Tibial nerve (tissue), 4 donors: ENCODE data around the gene RWDD3. TPM values are rescaled to one million over a fixed set of nuclear protein-coding genes. Genes with fewer than 3 reads are reported as not detected.

Source experiments
- DNase-seq, 2 donors: peaks; one replicate each; pipeline ENCODE4 v3.0.0-alpha.2; 2019; ENCODE audit warnings: low spot score in 2 of 2
- H3K27ac ChIP-seq, 4 donors: fragments of 200-600 bp; sonication (generic) in 3 of 4; one replicate each; pipeline ENCODE4 v1.5.1; 2017 to 2019; ENCODE audit warnings: mild to moderate bottlenecking in 1 of 4
- H3K27me3 ChIP-seq, 2 donors: fragments of 200-600 bp; sonication (generic) in 1 of 2; one replicate each; pipeline versions ENCODE4 v1.5.1 to v1.6.0; 2017 to 2019
- H3K36me3 ChIP-seq, 3 donors: fragments of 200-600 bp; sonication (generic); one replicate each; pipeline ENCODE4 v1.5.1; 2018 to 2019
- H3K4me1 ChIP-seq, 4 donors: fragments of 200-600 bp; sonication (generic) in 3 of 4; one replicate each; pipeline ENCODE4 v1.5.1; 2017 to 2019
- H3K4me3 ChIP-seq, 4 donors: fragments of 200-600 bp; sonication (generic) in 3 of 4; one replicate each; pipeline ENCODE4 v1.5.1; 2017 to 2019; ENCODE audit warnings: mild to moderate bottlenecking in 1 of 4, moderate library complexity in 1 of 4
- H3K9me3 ChIP-seq, 4 donors: fragments of 200-600 bp; sonication (generic) in 3 of 4; one replicate each; pipeline ENCODE4 v1.5.1; 2017 to 2019
- EP300 ChIP-seq, 2 donors: sonication (generic); formaldehyde crosslinking; IDR thresholded peaks; one replicate each; pipeline ENCODE4 v1.6.1; 2017; ENCODE audit warnings: antibody characterized with exemption in 2 of 2, mild to moderate bottlenecking in 1 of 2
- POLR2A ChIP-seq, 2 donors: fragments of 450-650 bp; IDR thresholded peaks; one replicate each; pipeline ENCODE4 v1.6.1; 2017; ENCODE audit warnings: antibody characterized with exemption in 2 of 2, mild to moderate bottlenecking in 2 of 2, moderate library complexity in 2 of 2
- WGBS, 2 donors: methylation state at CpG; one replicate each; pipeline ENCODE4 v1.1.5; 2018; 5-methylcytosine and 5-hydroxymethylcytosine counted together
- total RNA-seq, 4 donors: library from RNA; depleted of rRNA; stranded (reverse); fragments of >200 nt; gene quantifications; one replicate each; pipeline ENCODE4 v1.1.0, GENCODE V29; 2016
- TF ChIP-seq, protein P1 (sequence below), 5 experiments: fragments of 200-600 bp in 3 of 5; fragments of 450-650 bp in 2 of 5; sonication (generic) in 3 of 5; IDR thresholded peaks; one replicate each; pipeline ENCODE4 v1.5.1; 2016 to 2019; ENCODE audit warnings: antibody characterized with exemption in 5 of 5, mild to moderate bottlenecking in 3 of 5, moderate library complexity in 2 of 5

The RWDD3 gene
- total RNA-seq, 4 donors from 2014 or later: 8.4 to 20.5 (median 15.4) TPM

DNA sequence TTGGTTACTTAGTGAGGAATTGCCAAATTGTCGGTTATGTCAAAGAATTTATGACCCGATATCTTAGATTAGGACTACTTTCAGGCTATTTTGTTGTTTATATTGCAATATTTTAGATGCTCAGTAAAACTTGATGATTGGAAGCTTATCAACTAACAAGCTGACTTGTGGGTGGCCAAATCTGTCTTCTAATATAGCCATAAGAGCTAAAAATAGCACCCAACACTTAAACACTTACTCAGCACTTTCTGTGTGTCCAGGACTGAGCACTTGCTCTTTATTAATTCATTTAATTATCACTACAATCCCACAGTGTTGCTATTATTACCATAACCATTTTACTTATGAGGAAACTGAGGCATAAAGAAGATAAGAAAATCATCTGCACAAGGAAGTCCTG lies 50.4 kb downstream of the RWDD3 start:
- Histone ChIP-seq H3K4me3 (no peak overlapping the region), H3K9me3 (no peaks in the 10 kb centered on the region), H3K4me1 (no peaks in the 10 kb centered on the region), H3K27me3 (no peaks in the 10 kb centered on the region), H3K27ac (no peak overlapping the region), H3K36me3 (no peaks in the 10 kb centered on the region)
- no peak for TF ChIP-seq POLR2A (IDR thresholded peaks at IDR 0.05)
- no peak for TF ChIP-seq EP300 (IDR thresholded peaks at IDR 0.05)
- TF ChIP-seq, protein P1, sequence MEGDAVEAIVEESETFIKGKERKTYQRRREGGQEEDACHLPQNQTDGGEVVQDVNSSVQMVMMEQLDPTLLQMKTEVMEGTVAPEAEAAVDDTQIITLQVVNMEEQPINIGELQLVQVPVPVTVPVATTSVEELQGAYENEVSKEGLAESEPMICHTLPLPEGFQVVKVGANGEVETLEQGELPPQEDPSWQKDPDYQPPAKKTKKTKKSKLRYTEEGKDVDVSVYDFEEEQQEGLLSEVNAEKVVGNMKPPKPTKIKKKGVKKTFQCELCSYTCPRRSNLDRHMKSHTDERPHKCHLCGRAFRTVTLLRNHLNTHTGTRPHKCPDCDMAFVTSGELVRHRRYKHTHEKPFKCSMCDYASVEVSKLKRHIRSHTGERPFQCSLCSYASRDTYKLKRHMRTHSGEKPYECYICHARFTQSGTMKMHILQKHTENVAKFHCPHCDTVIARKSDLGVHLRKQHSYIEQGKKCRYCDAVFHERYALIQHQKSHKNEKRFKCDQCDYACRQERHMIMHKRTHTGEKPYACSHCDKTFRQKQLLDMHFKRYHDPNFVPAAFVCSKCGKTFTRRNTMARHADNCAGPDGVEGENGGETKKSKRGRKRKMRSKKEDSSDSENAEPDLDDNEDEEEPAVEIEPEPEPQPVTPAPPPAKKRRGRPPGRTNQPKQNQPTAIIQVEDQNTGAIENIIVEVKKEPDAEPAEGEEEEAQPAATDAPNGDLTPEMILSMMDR (IDR thresholded peaks at IDR 0.05): no peak
- DNase-seq: no peak
- WGBS, 2 donors: 89 to 92% methylated on average over 2 of the region's 2 CpGs

DNA sequence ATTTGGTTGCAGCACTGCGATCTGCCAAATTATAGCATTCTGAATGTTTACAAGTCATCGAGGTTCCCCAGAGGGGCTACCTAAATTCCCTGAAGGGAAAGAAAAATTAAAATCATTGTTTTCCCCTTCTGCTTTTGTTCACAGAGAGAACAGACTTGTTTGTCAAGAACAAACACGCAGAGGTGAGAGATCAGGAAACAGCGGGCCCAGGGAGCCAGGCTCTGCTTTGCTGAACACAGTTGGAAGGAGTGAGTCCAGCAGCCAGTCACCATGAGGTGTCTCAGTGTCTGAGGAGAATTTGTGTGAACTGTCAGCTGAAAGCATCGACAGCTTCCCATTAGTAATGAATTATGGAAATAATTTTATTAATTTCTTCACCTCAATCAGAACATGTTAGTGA lies 52.5 kb downstream of the RWDD3 start:
- Histone ChIP-seq H3K4me1 (no peaks in the 10 kb centered on the region), H3K27ac (no peak overlapping the region), H3K9me3 (no peaks in the 10 kb centered on the region), H3K27me3 (no peaks in the 10 kb centered on the region), H3K36me3 (no peaks in the 10 kb centered on the region), H3K4me3 (no peak overlapping the region)
- TF ChIP-seq EP300 (IDR thresholded peaks at IDR 0.05) (no peak), POLR2A (IDR thresholded peaks at IDR 0.05) (no peak)
- TF ChIP-seq, protein P1 (IDR thresholded peaks at IDR 0.05): no peak
- no peak for DNase-seq
- 54 to 55% methylated on average over 5 of the region's 5 CpGs for WGBS, 2 donors

DNA sequence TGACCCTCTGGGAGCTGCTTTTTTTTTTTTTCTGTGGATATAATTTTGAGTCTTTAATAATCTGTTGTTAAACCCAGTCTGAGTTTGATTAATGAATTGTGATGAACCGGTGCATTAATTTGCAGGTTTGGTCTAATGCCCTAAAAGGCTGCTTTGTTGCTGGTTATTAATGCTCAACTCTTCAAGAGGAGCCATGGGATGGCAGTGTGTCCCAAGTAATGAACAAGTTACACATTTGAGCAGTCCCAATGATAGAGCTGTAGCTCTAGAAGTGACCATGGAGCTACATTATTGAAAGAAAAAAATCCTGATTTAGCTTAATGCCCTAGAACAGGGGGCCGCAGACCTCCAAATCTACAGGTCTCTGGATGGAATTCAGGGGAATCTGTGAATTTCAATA lies 53.1 kb downstream of the RWDD3 start:
- WGBS, 2 donors: 58 to 75% methylated on average over 2 of the region's 2 CpGs
- Histone ChIP-seq H3K27ac (no peak overlapping the region), H3K27me3 (no peaks in the 10 kb centered on the region), H3K9me3 (no peaks in the 10 kb centered on the region), H3K36me3 (no peaks in the 10 kb centered on the region), H3K4me3 (no peak overlapping the region), H3K4me1 (no peaks in the 10 kb centered on the region)
- TF ChIP-seq POLR2A (IDR thresholded peaks at IDR 0.05) (no peak), EP300 (IDR thresholded peaks at IDR 0.05) (no peak)
- TF ChIP-seq, protein P1 (IDR thresholded peaks at IDR 0.05): no peak
- no peak for DNase-seq

DNA sequence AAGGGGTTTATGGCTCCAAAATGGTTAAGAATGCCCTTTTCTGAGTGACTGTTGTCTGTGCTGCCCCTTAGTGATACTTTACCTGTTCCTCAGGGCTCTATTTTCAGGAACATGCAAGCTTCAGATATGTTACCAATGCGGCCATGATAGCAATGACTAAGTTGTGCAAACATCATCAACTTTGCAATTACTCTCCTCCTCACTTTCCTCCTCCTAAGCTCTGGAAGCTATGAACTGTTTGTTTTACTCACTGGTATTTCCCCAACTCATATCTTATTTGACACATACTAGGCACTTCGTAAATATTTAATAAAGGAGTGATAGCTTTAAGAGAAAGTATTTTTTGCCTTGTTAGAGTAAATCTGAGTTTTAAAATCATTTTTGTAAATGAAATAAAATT lies 53.8 kb downstream of the RWDD3 start:
- Histone ChIP-seq H3K4me1 (no peaks in the 10 kb centered on the region), H3K4me3 (no peak overlapping the region), H3K27me3 (no peaks in the 10 kb centered on the region), H3K27ac (no peak overlapping the region), H3K9me3 (no peaks in the 10 kb centered on the region), H3K36me3 (no peaks in the 10 kb centered on the region)
- TF ChIP-seq, protein P1 (IDR thresholded peaks at IDR 0.05): no peak
- TF ChIP-seq EP300 (IDR thresholded peaks at IDR 0.05) (no peak), POLR2A (IDR thresholded peaks at IDR 0.05) (no peak)
- no peak for DNase-seq
- WGBS, 2 donors: 84 to 91% methylated on average over 2 of the region's 2 CpGs

Other genes with a start within 250 kb of the RWDD3 start
- gene ALG14, start 161.3 kb upstream of the RWDD3 start, total RNA-seq: 1 to 10 TPM; 1.1 to 1.6 (median 1.5) TPM
- 1 to 10 TPM; 5.7 to 9.2 (median 8.3) TPM for gene TLCD4, start 116.9 kb upstream of the RWDD3 start, total RNA-seq